Measurements from ENCODE around the gene CD248.

DNA sequence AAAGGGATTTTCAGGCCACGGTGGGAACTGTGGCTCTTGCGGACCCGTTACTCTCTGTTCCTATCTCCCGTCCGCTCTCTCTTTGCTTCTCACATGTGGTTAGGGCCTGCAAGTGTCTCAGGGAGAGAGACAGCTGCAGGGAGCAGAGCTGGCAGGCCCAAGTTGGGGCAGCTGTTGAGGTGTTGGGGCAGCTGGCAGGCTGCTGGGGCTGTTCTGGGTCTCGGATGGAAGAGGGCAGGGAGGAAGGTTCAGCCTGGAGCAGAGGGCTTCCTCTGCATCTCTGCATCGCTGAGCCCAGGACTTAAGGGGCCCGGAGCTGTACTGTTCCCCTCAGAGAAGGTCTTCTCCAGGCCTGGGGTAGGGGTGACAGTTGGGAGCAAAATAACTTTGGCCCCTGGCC is 41.4 kb downstream of the CD248 start:
- TF ChIP-seq POLR2AphosphoS5 (IDR thresholded peaks at IDR 0.05; ENCODE audit: low read depth) (no peak), CREB1 (CRISPR knock-in tag; IDR thresholded peaks at IDR 0.05; ENCODE audit: low read depth) (no peak), EZH2 (IDR thresholded peaks at IDR 0.05; ENCODE audit: low read depth, unreplicated experiment) (no peak), REST (IDR thresholded peaks at IDR 0.05; ENCODE audit: unreplicated experiment) (no peak), ZNF462 (CRISPR knock-in tag; IDR thresholded peaks at IDR 0.05) (no peak), EZH2phosphoT487 (IDR thresholded peaks at IDR 0.05; ENCODE audit: unreplicated experiment) (no peak), ZNF331 (CRISPR knock-in tag; IDR thresholded peaks at IDR 0.05; ENCODE audit: low read depth) (no peak), JUNB (IDR thresholded peaks at IDR 0.05; ENCODE audit: unreplicated experiment) (no peak), STAT1 (IDR thresholded peaks at IDR 0.05; ENCODE audit: unreplicated experiment) (no peak)
- TF ChIP-seq, protein P1, sequence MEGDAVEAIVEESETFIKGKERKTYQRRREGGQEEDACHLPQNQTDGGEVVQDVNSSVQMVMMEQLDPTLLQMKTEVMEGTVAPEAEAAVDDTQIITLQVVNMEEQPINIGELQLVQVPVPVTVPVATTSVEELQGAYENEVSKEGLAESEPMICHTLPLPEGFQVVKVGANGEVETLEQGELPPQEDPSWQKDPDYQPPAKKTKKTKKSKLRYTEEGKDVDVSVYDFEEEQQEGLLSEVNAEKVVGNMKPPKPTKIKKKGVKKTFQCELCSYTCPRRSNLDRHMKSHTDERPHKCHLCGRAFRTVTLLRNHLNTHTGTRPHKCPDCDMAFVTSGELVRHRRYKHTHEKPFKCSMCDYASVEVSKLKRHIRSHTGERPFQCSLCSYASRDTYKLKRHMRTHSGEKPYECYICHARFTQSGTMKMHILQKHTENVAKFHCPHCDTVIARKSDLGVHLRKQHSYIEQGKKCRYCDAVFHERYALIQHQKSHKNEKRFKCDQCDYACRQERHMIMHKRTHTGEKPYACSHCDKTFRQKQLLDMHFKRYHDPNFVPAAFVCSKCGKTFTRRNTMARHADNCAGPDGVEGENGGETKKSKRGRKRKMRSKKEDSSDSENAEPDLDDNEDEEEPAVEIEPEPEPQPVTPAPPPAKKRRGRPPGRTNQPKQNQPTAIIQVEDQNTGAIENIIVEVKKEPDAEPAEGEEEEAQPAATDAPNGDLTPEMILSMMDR (conservative IDR thresholded peaks at IDR 0.05; ENCODE audit: low read depth in 2 of 2): no peak
